Stimulated activated effector memory CD8-positive, alpha-beta T cell treated with anti-CD3 and anti-CD28 coated beads, Interleukin-12 subunit alpha, Interleukin-12 subunit beta, amount 100 ng/mL, for 72 hours (primary cell): ENCODE measurements around the gene HIF1AN.
"Not testable (repeated sequence)": the region's sequence is repeated elsewhere in the genome, so short reads cannot be mapped to it uniquely, and the experiment has no call there.

Experiments used
- ATAC-seq: fragments of 150-1000 bp; cut with Tn5 transposase; 2 replicates; pipeline ENCODE4 v1.10.0; 2021
- DNase-seq, 2 donors: peaks; one replicate each; pipeline ENCODE4 v3.0.0; 2021 to 2022; ENCODE audit warnings: low spot score in 2 of 2
- H3K27ac Mint-ChIP-seq: one replicate; pipeline ENCODE4 v1.8.0; 2022; ENCODE audit warnings: mild to moderate bottlenecking, mixed read lengths
- H3K36me3 Mint-ChIP-seq: one replicate; pipeline ENCODE4 v1.8.0; 2022; ENCODE audit warnings: mild to moderate bottlenecking, mixed read lengths
- H3K4me1 Mint-ChIP-seq: one replicate; pipeline ENCODE4 v1.8.0; 2022; ENCODE audit warnings: mixed read lengths
- H3K4me3 Mint-ChIP-seq: one replicate; pipeline ENCODE4 v1.8.0; 2022; ENCODE audit warnings: mild to moderate bottlenecking, mixed read lengths
- H3K9me3 Mint-ChIP-seq: one replicate; pipeline ENCODE4 v1.8.0; 2022; ENCODE audit warnings: mixed read lengths

HIF1AN gene

GRCh38 chr10:100568912-100569311 lies 33.2 kb downstream of the HIF1AN start:
- no peak overlapping the region for H3K27ac Mint-ChIP-seq
- ATAC-seq (no peak), DNase-seq (no peak)
- H3K36me3 Mint-ChIP-seq = no peaks in the 10 kb centered on the region
- H3K4me1 Mint-ChIP-seq = no peaks in the 10 kb centered on the region
- H3K9me3 Mint-ChIP-seq = no peaks in the 10 kb centered on the region
- H3K4me3 Mint-ChIP-seq = no peak overlapping the region

GRCh38 chr10:100569687-100570481 lies 34.1 kb downstream of the HIF1AN start:
- Mint-ChIP-seq H3K4me3 (no peak overlapping the region), H3K9me3 (no peaks in the 10 kb centered on the region), H3K36me3 (no peaks in the 10 kb centered on the region), H3K4me1 (no peaks in the 10 kb centered on the region), H3K27ac (no peak overlapping the region)
- DNase-seq (no peak), ATAC-seq (no peak)

- ATAC-seq (no peak), DNase-seq (no peak)
- Mint-ChIP-seq H3K4me3 (no peak overlapping the region), H3K36me3 (no peaks in the 10 kb centered on the region), H3K9me3 (no peaks in the 10 kb centered on the region), H3K27ac (no peak overlapping the region), H3K4me1 (no peaks in the 10 kb centered on the region)
Measured at GRCh38 chr10:100570506-100570905, 34.8 kb downstream of the HIF1AN start.

GRCh38 chr10:100571084-100571856 lies 35.5 kb downstream of the HIF1AN start:
- H3K9me3 Mint-ChIP-seq = no peaks in the 10 kb centered on the region
- H3K4me1 Mint-ChIP-seq = no peaks in the 10 kb centered on the region
- H3K36me3 Mint-ChIP-seq = no peaks in the 10 kb centered on the region
- DNase-seq (no peak), ATAC-seq (no peak)
- no peak overlapping the region for H3K27ac Mint-ChIP-seq
- H3K4me3 Mint-ChIP-seq = no peak overlapping the region

GRCh38 chr10:100575146-100575545 lies 39.4 kb downstream of the HIF1AN start:
- H3K36me3 Mint-ChIP-seq, H3K4me1 Mint-ChIP-seq, H3K9me3 Mint-ChIP-seq, ATAC-seq, DNase-seq, H3K4me3 Mint-ChIP-seq, H3K27ac Mint-ChIP-seq: not testable (repeated sequence)

GRCh38 chr10:100575585-100576281 lies 40.0 kb downstream of the HIF1AN start:
- DNase-seq (no peak), ATAC-seq (no peak)
- Mint-ChIP-seq H3K4me1 (no peaks in the 10 kb centered on the region), H3K27ac (no peak overlapping the region), H3K36me3 (no peaks in the 10 kb centered on the region), H3K9me3 (no peaks in the 10 kb centered on the region), H3K4me3 (no peak overlapping the region)

- ATAC-seq (no peak), DNase-seq (no peak)
- Mint-ChIP-seq H3K9me3 (no peaks in the 10 kb centered on the region), H3K4me1 (no peaks in the 10 kb centered on the region), H3K36me3 (no peaks in the 10 kb centered on the region), H3K27ac (no peak overlapping the region), H3K4me3 (no peak overlapping the region)
Measured at GRCh38 chr10:100576282-100576635, 40.5 kb downstream of the HIF1AN start.

- Mint-ChIP-seq H3K9me3 (no peaks in the 10 kb centered on the region), H3K4me3 (no peak overlapping the region), H3K27ac (no peak overlapping the region), H3K4me1 (no peaks in the 10 kb centered on the region), H3K36me3 (no peaks in the 10 kb centered on the region)
- DNase-seq (no peak), ATAC-seq (peak; percentile 34)
Measured at GRCh38 chr10:100579261-100580090, 43.7 kb downstream of the HIF1AN start.

GRCh38 chr10:100586959-100587358 lies 51.2 kb downstream of the HIF1AN start:
- Mint-ChIP-seq H3K27ac (no peak overlapping the region), H3K4me1 (no peaks in the 10 kb centered on the region), H3K4me3 (no peak overlapping the region), H3K36me3 (no peaks in the 10 kb centered on the region), H3K9me3 (peaks cover 6% of the 10 kb centered on the region)
- DNase-seq = peak in 1 of 2 donors; percentile 18
- ATAC-seq = no peak

GRCh38 chr10:100598166-100598565 lies 62.4 kb downstream of the HIF1AN start:
- Mint-ChIP-seq H3K9me3 (no peaks in the 10 kb centered on the region), H3K4me1 (no peaks in the 10 kb centered on the region), H3K4me3 (no peak overlapping the region), H3K27ac (no peak overlapping the region), H3K36me3 (no peaks in the 10 kb centered on the region)
- ATAC-seq (no peak), DNase-seq (no peak)

- Mint-ChIP-seq H3K36me3 (no peaks in the 10 kb centered on the region), H3K27ac (no peak overlapping the region), H3K9me3 (no peaks in the 10 kb centered on the region), H3K4me1 (no peaks in the 10 kb centered on the region), H3K4me3 (no peak overlapping the region)
- no peak for DNase-seq
- ATAC-seq = peak; percentile 46
Measured at GRCh38 chr10:100600218-100600617, 64.5 kb downstream of the HIF1AN start.

GRCh38 chr10:100607439-100607838 lies 71.7 kb downstream of the HIF1AN start:
- DNase-seq (no peak), ATAC-seq (no peak)
- H3K27ac Mint-ChIP-seq = no peak overlapping the region
- H3K4me3 Mint-ChIP-seq = no peak overlapping the region
- H3K4me1 Mint-ChIP-seq = no peaks in the 10 kb centered on the region
- no peaks in the 10 kb centered on the region for H3K9me3 Mint-ChIP-seq
- no peaks in the 10 kb centered on the region for H3K36me3 Mint-ChIP-seq
